ENCODE data around the gene C8A.

DNA sequence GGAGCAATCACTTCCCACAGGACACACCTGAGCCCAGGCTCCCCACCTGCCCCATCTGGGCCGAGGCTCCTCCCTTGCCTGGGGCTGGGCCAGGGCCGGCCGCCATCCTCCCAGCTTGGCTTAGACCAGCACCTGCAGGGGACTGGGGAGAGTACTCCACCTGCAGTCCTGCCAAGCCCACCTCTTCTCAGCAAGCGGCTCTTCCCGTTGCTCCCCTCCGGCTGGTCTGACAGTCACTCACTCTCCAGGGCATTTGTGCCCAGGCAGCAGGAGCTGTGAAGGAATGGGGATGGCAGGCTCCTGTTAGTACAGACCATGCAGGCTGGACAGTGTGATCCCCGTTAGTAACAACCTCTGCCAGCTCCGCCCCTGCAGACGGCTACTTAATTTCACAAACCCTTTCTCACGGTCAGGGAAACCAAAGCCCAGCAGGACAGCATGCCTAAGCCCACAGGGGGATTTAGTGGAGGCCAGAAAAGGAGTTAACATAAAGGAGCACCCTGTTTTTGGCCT, 35.2 kb upstream of the C8A start, which contains the start of gene FYB2:
- TF ChIP-seq POLR2A (IDR thresholded peaks at IDR 0.05; ENCODE audit: low read length) (no peak), GATA1 (IDR thresholded peaks at IDR 0.05; ENCODE audit: low read depth, low read length) (no peak)

Measured in erythroblast (primary cell).